HG03439 (cell line): ENCODE results near the gene ATP8A2.
A peak's percentile ranks its signal among the peaks of the same experiment; 100 is the strongest.

Experiments
- ATAC-seq: cut with Tn5 transposase; IDR thresholded peaks from one replicate; pipeline ENCODE4 v1.9.1; 2021; ENCODE audit warnings: mild to moderate bottlenecking, moderate library complexity; ENCODE audit not compliant: unreplicated experiment

ATP8A2 gene

GRCh38 chr13:25844559-25845434 is 473.0 kb downstream of the ATP8A2 start:
- no peak for ATAC-seq

GRCh38 chr13:25846222-25846984 is 474.6 kb downstream of the ATP8A2 start:
- no peak for ATAC-seq

- ATAC-seq = peak; percentile 85
These were observed 475.4 kb downstream of the ATP8A2 start for GRCh38 chr13:25847145-25847544.

- ATAC-seq = no peak
These were observed 476.2 kb downstream of the ATP8A2 start for GRCh38 chr13:25847635-25848626.

- no peak for ATAC-seq
These were observed 477.3 kb downstream of the ATP8A2 start for GRCh38 chr13:25848812-25849745.

GRCh38 chr13:25857830-25858229 is 486.1 kb downstream of the ATP8A2 start:
- ATAC-seq = no peak

GRCh38 chr13:25859528-25859927 is 487.8 kb downstream of the ATP8A2 start:
- ATAC-seq = no peak

- no peak for ATAC-seq
These were observed 488.5 kb downstream of the ATP8A2 start for GRCh38 chr13:25860265-25860664.

GRCh38 chr13:25860862-25861261 is 489.1 kb downstream of the ATP8A2 start:
- ATAC-seq = no peak

GRCh38 chr13:25862156-25862555 is 490.4 kb downstream of the ATP8A2 start:
- ATAC-seq = no peak

- ATAC-seq = no peak
These were observed 492.3 kb downstream of the ATP8A2 start for GRCh38 chr13:25864116-25864515.

- ATAC-seq = no peak
These were observed 493.2 kb downstream of the ATP8A2 start for GRCh38 chr13:25864936-25865335.

- no peak for ATAC-seq
These were observed 493.6 kb downstream of the ATP8A2 start for GRCh38 chr13:25865391-25865790.

- no peak for ATAC-seq
These were observed 495.3 kb downstream of the ATP8A2 start for GRCh38 chr13:25867038-25867437.

- ATAC-seq = no peak
These were observed 496.7 kb downstream of the ATP8A2 start for GRCh38 chr13:25868490-25868889.

GRCh38 chr13:25869941-25870340 is 498.2 kb downstream of the ATP8A2 start:
- ATAC-seq = no peak

- no peak for ATAC-seq
These were observed 499.8 kb downstream of the ATP8A2 start for GRCh38 chr13:25871389-25872125.

- no peak for ATAC-seq
These were observed 500.9 kb downstream of the ATP8A2 start for GRCh38 chr13:25872481-25873241.
